ENCODE data around the gene CCDC85C.

GRCh38 chr14:99537399-99537798 is 66.6 kb downstream of the CCDC85C start:
- TF ChIP-seq POLR2A (IDR thresholded peaks at IDR 0.05; ENCODE audit: low read depth, low read length): no peak
- TF ChIP-seq POLR2AphosphoS5 (IDR thresholded peaks at IDR 0.05; ENCODE audit: low read depth, low read length): no peak
- TF ChIP-seq TAF1 (IDR thresholded peaks at IDR 0.05; ENCODE audit: low read depth, low read length): no peak

Data from GM12891 (cell line).